ENCODE data around the gene CUL7.
"Not testable (repeated sequence)": the region's sequence is repeated elsewhere in the genome, so short reads cannot be mapped to it uniquely, and the experiment has no call there.

Gene CUL7

GRCh38 chr6:43043310-43043709 is 10.3 kb downstream of the CUL7 start:
- no peak for DNase-seq

GRCh38 chr6:43041475-43041874 is 12.2 kb downstream of the CUL7 start:
- not testable (repeated sequence) for DNase-seq

GRCh38 chr6:43040542-43041257 is 13.0 kb downstream of the CUL7 start:
- no peak for DNase-seq

- DNase-seq = no peak
Measured at GRCh38 chr6:43038727-43039126, 14.9 kb downstream of the CUL7 start.

GRCh38 chr6:43037706-43038105 is 15.9 kb downstream of the CUL7 start:
- no peak for DNase-seq

- no peak for DNase-seq
Measured at GRCh38 chr6:43037197-43037596, 16.5 kb downstream of the CUL7 start.

GRCh38 chr6:43036712-43037111 is 16.9 kb downstream of the CUL7 start:
- no peak for DNase-seq

GRCh38 chr6:43035495-43036194 is 18.0 kb downstream of the CUL7 start:
- DNase-seq = no peak

- no peak for DNase-seq
Measured at GRCh38 chr6:43034190-43034525, 19.5 kb downstream of the CUL7 start.

GRCh38 chr6:43033496-43034189 is 20.0 kb downstream of the CUL7 start:
- DNase-seq = no peak

- DNase-seq = no peak
Measured at GRCh38 chr6:43032326-43032725, 21.3 kb downstream of the CUL7 start.

GRCh38 chr6:43029120-43029519 is 24.5 kb downstream of the CUL7 start:
- DNase-seq = no peak

- DNase-seq = no peak
Measured at GRCh38 chr6:43026365-43026764, 27.3 kb downstream of the CUL7 start.

- no peak for DNase-seq
Measured at GRCh38 chr6:43024436-43024835, 29.2 kb downstream of the CUL7 start.

GRCh38 chr6:43021270-43022047 is 32.2 kb downstream of the CUL7 start, which contains the start of gene RRP36:
TSS of gene RRP36 (plus strand) at chr6:43021623. CDS start at chr6:43021655, 32 bp downstream.
- peak; percentile 10 for DNase-seq

GRCh38 chr6:43020847-43021246 is 32.8 kb downstream of the CUL7 start:
- no peak for DNase-seq

- no peak for DNase-seq
Measured at GRCh38 chr6:43020052-43020705, 33.5 kb downstream of the CUL7 start.

- no peak for DNase-seq
Measured at GRCh38 chr6:43019152-43019551, 34.5 kb downstream of the CUL7 start.

- no peak for DNase-seq
Measured at GRCh38 chr6:43016943-43017334, 36.7 kb downstream of the CUL7 start.

GRCh38 chr6:43016176-43016942 is 37.3 kb downstream of the CUL7 start:
- no peak for DNase-seq

- DNase-seq = no peak
Measured at GRCh38 chr6:43014434-43014909, 39.2 kb downstream of the CUL7 start.
